Naive B cell (primary cell): ENCODE data around the gene KCNG2. TPM values are rescaled to one million over a fixed set of nuclear protein-coding genes. Genes with fewer than 3 reads are reported as not detected.
A peak's percentile ranks its signal among the peaks of the same experiment; 100 is the strongest.

Source experiments
- ATAC-seq, 2 donors: fragments of 150-1000 bp; cut with Tn5 transposase; 2 replicates each; pipeline ENCODE4 v1.10.0; 2021; ENCODE audit warnings: low read depth in 2 of 2, mild to moderate bottlenecking in 2 of 2, moderate library complexity in 2 of 2
- DNase-seq: peaks from one replicate; pipeline ENCODE4 v3.0.0; 2022
- H3K27ac Mint-ChIP-seq, 6 donors: one replicate each; pipeline ENCODE4 v1.8.0; 2020 to 2022; ENCODE audit warnings: mild to moderate bottlenecking in 6 of 6, mixed read lengths in 6 of 6, moderate library complexity in 5 of 6, inconsistent platforms in 2 of 6
- H3K27me3 Mint-ChIP-seq, 3 donors: one replicate each; pipeline ENCODE4 v1.8.0; 2021 to 2022; ENCODE audit warnings: mixed read lengths in 3 of 3, mild to moderate bottlenecking in 1 of 3
- H3K36me3 Mint-ChIP-seq, 2 donors: one replicate each; pipeline ENCODE4 v1.8.0; 2020 to 2022; ENCODE audit warnings: mixed read lengths in 2 of 2, inconsistent platforms in 1 of 2, mild to moderate bottlenecking in 1 of 2
- H3K4me1 Mint-ChIP-seq, 3 donors: one replicate each; pipeline ENCODE4 v1.8.0; 2020 to 2022; ENCODE audit warnings: mixed read lengths in 3 of 3, inconsistent platforms in 1 of 3, mild to moderate bottlenecking in 1 of 3, moderate library complexity in 1 of 3
- H3K4me3 Mint-ChIP-seq, 8 donors: one replicate each; pipeline ENCODE4 v1.8.0; 2020 to 2022; ENCODE audit warnings: mild to moderate bottlenecking in 8 of 8, mixed read lengths in 8 of 8, moderate library complexity in 8 of 8, inconsistent platforms in 2 of 8
- H3K9me3 Mint-ChIP-seq, 7 donors: one replicate each; pipeline ENCODE4 v1.8.0; 2020 to 2022; ENCODE audit warnings: mixed read lengths in 7 of 7, mild to moderate bottlenecking in 5 of 7, inconsistent platforms in 2 of 7, moderate library complexity in 1 of 7
- polyA plus RNA-seq, 6 donors: library from polyadenylated mRNA; unstranded; fragments of 300-500 nt; fragmentation: Illumina TruSeq; gene quantifications; one replicate each; pipeline ENCODE4 v1.2.3, GENCODE V29; 2021; ENCODE audit warnings: low read depth in 6 of 6

KCNG2 gene
- polyA plus RNA-seq, 6 donors from 2014 or later, result not detected

GRCh38 chr18:79851950-79852349, 54.2 kb downstream of the KCNG2 start:
- ATAC-seq, result no peak
- Mint-ChIP-seq H3K9me3 (peaks cover 0 to 3% (median 0%) of the 10 kb centered on the region in 7 donors), H3K27me3 (peaks cover 0 to 6% (median 6%) of the 10 kb centered on the region in 3 donors), H3K27ac (no peak overlapping the region), H3K4me3 (no peak overlapping the region), H3K4me1 (peaks cover 14 to 33% (median 22%) of the 10 kb centered on the region in 3 donors), H3K36me3 (no peaks in the 10 kb centered on the region)
- no peak for DNase-seq

- Mint-ChIP-seq H3K36me3 (no peaks in the 10 kb centered on the region), H3K9me3 (peaks cover 0 to 3% (median 0%) of the 10 kb centered on the region in 7 donors), H3K27ac (peak overlapping the region in 1 of 6 donors; percentile 49), H3K4me1 (peaks cover 20 to 39% (median 28%) of the 10 kb centered on the region in 3 donors), H3K27me3 (peaks cover 0 to 6% (median 6%) of the 10 kb centered on the region in 3 donors), H3K4me3 (peak overlapping the region in 2 of 8 donors; percentile 41 to 51)
- DNase-seq, result no peak
- ATAC-seq, result no peak
Measured at GRCh38 chr18:79852561-79853302, 55.0 kb downstream of the KCNG2 start.

GRCh38 chr18:79853303-79853992, 55.7 kb downstream of the KCNG2 start:
- Mint-ChIP-seq H3K4me1 (peaks cover 20 to 39% (median 28%) of the 10 kb centered on the region in 3 donors), H3K4me3 (peak overlapping the region in 1 of 8 donors; percentile 41), H3K36me3 (no peaks in the 10 kb centered on the region), H3K27me3 (peaks cover 0 to 6% (median 6%) of the 10 kb centered on the region in 3 donors), H3K27ac (no peak overlapping the region), H3K9me3 (peaks cover 0 to 3% (median 0%) of the 10 kb centered on the region in 7 donors)
- ATAC-seq, result no peak
- DNase-seq, result no peak

- H3K4me3 Mint-ChIP-seq, result peak overlapping the region in 1 of 8 donors; percentile 20
- no peak for DNase-seq
- no peak for ATAC-seq
- no peak overlapping the region for H3K27ac Mint-ChIP-seq
- peaks cover 0 to 3% (median 0%) of the 10 kb centered on the region in 7 donors for H3K9me3 Mint-ChIP-seq
- H3K27me3 Mint-ChIP-seq, result peaks cover 0 to 9% (median 6%) of the 10 kb centered on the region in 3 donors
- no peaks in the 10 kb centered on the region for H3K36me3 Mint-ChIP-seq
- peaks cover 20 to 39% (median 28%) of the 10 kb centered on the region in 3 donors for H3K4me1 Mint-ChIP-seq
Measured at GRCh38 chr18:79853993-79854364, 56.2 kb downstream of the KCNG2 start.

GRCh38 chr18:79855147-79855933, 57.6 kb downstream of the KCNG2 start:
- peak; percentile 20 for DNase-seq
- Mint-ChIP-seq H3K4me1 (peaks cover 20 to 39% (median 28%) of the 10 kb centered on the region in 3 donors), H3K27ac (peak overlapping the region; percentile 3 to 92 (median 82)), H3K4me3 (peak overlapping the region in 7 of 8 donors; percentile 41 to 80 (median 68)), H3K27me3 (peaks cover 0 to 11% (median 6%) of the 10 kb centered on the region in 3 donors), H3K36me3 (no peaks in the 10 kb centered on the region), H3K9me3 (peaks cover 0 to 3% (median 0%) of the 10 kb centered on the region in 7 donors)
- peak; percentile 83 to 93 for ATAC-seq

- peaks cover 0 to 12% (median 8%) of the 10 kb centered on the region in 7 donors for H3K9me3 Mint-ChIP-seq
- peaks cover 4 to 11% (median 6%) of the 10 kb centered on the region in 3 donors for H3K27me3 Mint-ChIP-seq
- peak; percentile 15 for DNase-seq
- peaks cover 0 to 1% of the 10 kb centered on the region in 2 donors for H3K36me3 Mint-ChIP-seq
- H3K4me1 Mint-ChIP-seq, result peaks cover 20 to 39% (median 28%) of the 10 kb centered on the region in 3 donors
- peak overlapping the region in 2 of 6 donors; percentile 44 to 53 for H3K27ac Mint-ChIP-seq
- H3K4me3 Mint-ChIP-seq, result peak overlapping the region in 5 of 8 donors; percentile 26 to 67 (median 56)
- peak; percentile 45 to 47 for ATAC-seq
Measured at GRCh38 chr18:79856119-79857007, 58.6 kb downstream of the KCNG2 start.

- Mint-ChIP-seq H3K27ac (peak overlapping the region in 3 of 6 donors; percentile 21 to 87 (median 67)), H3K9me3 (peaks cover 7 to 20% (median 15%) of the 10 kb centered on the region in 7 donors), H3K27me3 (peaks cover 4 to 11% (median 6%) of the 10 kb centered on the region in 3 donors), H3K4me3 (peak overlapping the region in 6 of 8 donors; percentile 33 to 67 (median 38)), H3K4me1 (peaks cover 20 to 39% (median 28%) of the 10 kb centered on the region in 3 donors), H3K36me3 (peaks cover 7 to 8% of the 10 kb centered on the region in 2 donors)
- DNase-seq (no peak), ATAC-seq (no peak)
Measured at GRCh38 chr18:79857082-79857671, 59.4 kb downstream of the KCNG2 start.

GRCh38 chr18:79859314-79859713, 61.6 kb downstream of the KCNG2 start:
- Mint-ChIP-seq H3K9me3 (peaks cover 7 to 25% (median 15%) of the 10 kb centered on the region in 7 donors), H3K4me3 (no peak overlapping the region), H3K27me3 (peaks cover 0 to 5% (median 4%) of the 10 kb centered on the region in 3 donors), H3K36me3 (peaks cover 7 to 8% of the 10 kb centered on the region in 2 donors), H3K4me1 (peaks cover 16 to 32% (median 28%) of the 10 kb centered on the region in 3 donors), H3K27ac (peak overlapping the region in 1 of 6 donors; percentile 10)
- DNase-seq (no peak), ATAC-seq (no peak)

GRCh38 chr18:79861687-79862086, 63.9 kb downstream of the KCNG2 start:
- ATAC-seq (no peak), DNase-seq (no peak)
- H3K4me3 Mint-ChIP-seq, result no peak overlapping the region
- peaks cover 7 to 8% of the 10 kb centered on the region in 2 donors for H3K36me3 Mint-ChIP-seq
- H3K4me1 Mint-ChIP-seq, result peaks cover 6 to 8% (median 6%) of the 10 kb centered on the region in 3 donors
- peaks cover 7 to 25% (median 15%) of the 10 kb centered on the region in 7 donors for H3K9me3 Mint-ChIP-seq
- H3K27ac Mint-ChIP-seq, result no peak overlapping the region
- H3K27me3 Mint-ChIP-seq, result peaks cover 0 to 5% (median 4%) of the 10 kb centered on the region in 3 donors

GRCh38 chr18:79862562-79862961, 64.8 kb downstream of the KCNG2 start:
- peaks cover 0 to 5% (median 4%) of the 10 kb centered on the region in 3 donors for H3K27me3 Mint-ChIP-seq
- H3K4me1 Mint-ChIP-seq, result peaks cover 0 to under 1% (median 0%) of the 10 kb centered on the region in 3 donors

GRCh38 chr18:79863161-79864005, 65.6 kb downstream of the KCNG2 start:
- H3K27me3 Mint-ChIP-seq, result peaks cover 0 to 5% (median 4%) of the 10 kb centered on the region in 3 donors
- no peak for ATAC-seq
- peaks cover 7 to 25% (median 15%) of the 10 kb centered on the region in 7 donors for H3K9me3 Mint-ChIP-seq
- DNase-seq, result no peak
- H3K36me3 Mint-ChIP-seq, result peaks cover 7 to 8% of the 10 kb centered on the region in 2 donors
- no peak overlapping the region for H3K4me3 Mint-ChIP-seq
- H3K4me1 Mint-ChIP-seq, result no peaks in the 10 kb centered on the region
- H3K27ac Mint-ChIP-seq, result no peak overlapping the region

More at GRCh38 chr18:79862562-79862961, 64.8 kb downstream of the KCNG2 start:
- Mint-ChIP-seq H3K27ac (peak overlapping the region in 1 of 6 donors; percentile 5), H3K36me3 (peaks cover 7 to 8% of the 10 kb centered on the region in 2 donors), H3K4me3 (no peak overlapping the region), H3K9me3 (peaks cover 7 to 25% (median 15%) of the 10 kb centered on the region in 7 donors)
- ATAC-seq (no peak), DNase-seq (no peak)
